HG03025 (cell line): ENCODE results near the gene SLC2A14.

Source experiments
- ATAC-seq: cut with Tn5 transposase; IDR thresholded peaks from one replicate; pipeline ENCODE4 v1.9.1; 2021; ENCODE audit warnings: mild to moderate bottlenecking, moderate library complexity; ENCODE audit not compliant: unreplicated experiment, low FRiP score

SLC2A14 gene

DNA sequence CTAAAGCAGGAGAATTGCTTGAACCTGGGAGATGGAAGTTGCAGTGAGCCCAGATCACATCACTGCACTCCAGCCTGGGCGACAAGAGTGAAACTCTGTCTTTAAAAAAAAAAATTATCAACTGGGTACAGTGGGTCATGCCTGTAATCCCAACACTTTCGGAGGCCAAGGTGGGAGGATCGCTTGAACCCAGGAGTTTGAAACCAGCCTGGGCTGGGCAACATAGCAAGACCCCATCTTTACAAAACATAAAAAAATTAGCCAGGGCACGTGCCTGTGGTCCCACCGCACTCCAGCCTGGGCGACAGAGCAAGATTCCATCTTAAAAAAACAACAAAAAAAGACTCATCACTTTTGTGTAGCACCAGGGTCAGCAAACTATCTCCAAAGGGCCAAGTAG is 90.7 kb downstream of the SLC2A14 start:
- ATAC-seq, result no peak

DNA sequence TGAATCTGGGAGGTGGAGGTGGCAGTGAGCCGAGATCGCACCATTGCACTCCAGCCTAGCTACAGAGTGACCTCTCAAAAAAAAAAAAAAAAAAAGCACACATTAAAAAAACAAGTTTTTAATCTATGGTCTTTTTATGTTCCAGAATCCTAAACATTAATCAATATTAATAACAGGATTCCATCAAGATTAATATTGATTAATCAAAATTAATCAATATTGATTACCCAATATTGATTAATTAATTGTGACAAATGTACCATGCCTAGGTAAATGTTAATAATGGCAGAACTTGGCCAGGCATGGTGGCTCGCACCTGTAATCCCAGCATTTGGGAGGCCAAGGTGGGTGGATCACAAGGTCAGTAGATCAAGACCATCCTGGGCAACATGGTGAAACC is 91.4 kb downstream of the SLC2A14 start:
- ATAC-seq, result no peak

DNA sequence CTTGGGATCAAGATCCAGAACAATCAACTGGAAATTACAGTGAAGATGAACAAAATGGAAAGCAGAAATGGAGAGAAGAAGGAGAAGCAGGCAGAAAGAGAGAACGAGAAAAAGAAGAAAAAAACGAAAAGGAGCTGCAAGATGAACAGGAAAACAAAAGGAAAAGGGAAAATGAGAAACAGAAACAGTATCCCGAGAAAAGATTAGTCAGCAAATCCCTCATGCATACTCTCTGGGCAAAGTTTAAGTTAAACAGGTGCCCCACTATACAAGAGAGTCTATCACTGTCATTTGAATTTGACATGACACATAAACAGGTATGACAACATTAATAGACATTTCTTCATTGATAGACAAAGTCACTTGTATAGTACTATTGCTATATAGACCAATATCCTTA is 102.7 kb downstream of the SLC2A14 start:
- ATAC-seq, result no peak
